Activated naive CD4-positive, alpha-beta T cell treated with anti-CD3 and anti-CD28 coated beads, Interleukin-2, amount 10 ng/mL, durations not matched to agents 7 days and 5 days (primary cell): ENCODE results near the gene PRPF8.

Source experiments
- CTCF ChIA-PET: fragments of 350-600 bp; sonication (Branson Sonifier 250); formaldehyde crosslinking; loops from one replicate; lab custom pipeline; 2021; ENCODE audit warnings: antibody characterized with exemption; lab: Charles Lee
- DNase-seq: peaks from one replicate; pipeline ENCODE4 v3.0.0-alpha.2; 2020
- H3K27ac Mint-ChIP-seq: one replicate; pipeline ENCODE4 v1.8.0; 2021; ENCODE audit warnings: mild to moderate bottlenecking, moderate library complexity, mixed read lengths
- H3K27me3 Mint-ChIP-seq: one replicate; pipeline ENCODE4 v1.8.0; 2021; ENCODE audit warnings: mild to moderate bottlenecking, mixed read lengths
- H3K36me3 Mint-ChIP-seq: one replicate; pipeline ENCODE4 v1.8.0; 2021; ENCODE audit warnings: mixed read lengths
- H3K4me1 Mint-ChIP-seq: one replicate; pipeline ENCODE4 v1.8.0; 2021; ENCODE audit warnings: mixed read lengths
- H3K4me3 Mint-ChIP-seq: one replicate; pipeline ENCODE4 v1.8.0; 2021; ENCODE audit warnings: mild to moderate bottlenecking, moderate library complexity, mixed read lengths
- H3K9me3 Mint-ChIP-seq: one replicate; pipeline ENCODE4 v1.8.0; 2021; ENCODE audit warnings: mixed read lengths

Gene PRPF8

GRCh38 chr17:1684378-1685189 lies at the start of gene PRPF8:
TSS of gene PRPF8 (minus strand) at chr17:1684867. CDS start at chr17:1684571, 296 bp downstream.
- no peaks in the 10 kb centered on the region for H3K9me3 Mint-ChIP-seq
- DNase-seq = peak; percentile 99
- CTCF ChIA-PET = interaction anchor here (0.8 to 2.5 kb wide), 3 partner anchors 15 to 37 kb away, joined by 3 to 15 read pairs (median 4); no protein-coding TSS in a partner anchor
- H3K27me3 Mint-ChIP-seq = peaks cover 4% of the 10 kb centered on the region
- peaks cover 49% of the 10 kb centered on the region for H3K36me3 Mint-ChIP-seq
- peak within 1 kb of the TSS; percentile 99 for H3K4me3 Mint-ChIP-seq
- H3K4me1 Mint-ChIP-seq = peaks cover 37% of the 10 kb centered on the region
- H3K27ac Mint-ChIP-seq = peak within 1 kb of the TSS; percentile 96

- no peak for DNase-seq
- H3K27ac Mint-ChIP-seq = no peak overlapping the region
- no peaks in the 10 kb centered on the region for H3K9me3 Mint-ChIP-seq
- no peak overlapping the region for H3K4me3 Mint-ChIP-seq
- H3K4me1 Mint-ChIP-seq = peaks cover 9% of the 10 kb centered on the region
- CTCF ChIA-PET = interaction anchor here (0.5 kb wide), 1 partner anchor 133 kb away, joined by 3 read pairs; no protein-coding TSS in a partner anchor
- H3K36me3 Mint-ChIP-seq = peaks cover 21% of the 10 kb centered on the region
- no peaks in the 10 kb centered on the region for H3K27me3 Mint-ChIP-seq
These were observed 49.1 kb upstream of the PRPF8 start for GRCh38 chr17:1733759-1734158.

GRCh38 chr17:1732833-1733321 lies 48.2 kb upstream of the PRPF8 start:
- Mint-ChIP-seq H3K9me3 (no peaks in the 10 kb centered on the region), H3K4me3 (no peak overlapping the region), H3K27me3 (no peaks in the 10 kb centered on the region), H3K36me3 (peaks cover 26% of the 10 kb centered on the region), H3K4me1 (peaks cover 16% of the 10 kb centered on the region), H3K27ac (no peak overlapping the region)
- DNase-seq = no peak
- CTCF ChIA-PET = interaction anchor here (1.4 kb wide), 1 partner anchor 11 kb away, joined by 4 read pairs; no protein-coding TSS in a partner anchor

GRCh38 chr17:1732241-1732832 lies 47.7 kb upstream of the PRPF8 start:
- H3K9me3 Mint-ChIP-seq = no peaks in the 10 kb centered on the region

GRCh38 chr17:1731194-1731506 lies 46.5 kb upstream of the PRPF8 start:
- no peak for DNase-seq
- Mint-ChIP-seq H3K27ac (no peak overlapping the region), H3K4me1 (peaks cover 16% of the 10 kb centered on the region), H3K9me3 (no peaks in the 10 kb centered on the region), H3K36me3 (peaks cover 24% of the 10 kb centered on the region), H3K4me3 (no peak overlapping the region), H3K27me3 (no peaks in the 10 kb centered on the region)
- CTCF ChIA-PET = no interaction called here

More at GRCh38 chr17:1732241-1732832, 47.7 kb upstream of the PRPF8 start:
- H3K4me3 Mint-ChIP-seq = no peak overlapping the region
- H3K27ac Mint-ChIP-seq = no peak overlapping the region
- no peaks in the 10 kb centered on the region for H3K27me3 Mint-ChIP-seq
- H3K36me3 Mint-ChIP-seq = peaks cover 26% of the 10 kb centered on the region
- no peak for DNase-seq
- peaks cover 16% of the 10 kb centered on the region for H3K4me1 Mint-ChIP-seq
- CTCF ChIA-PET = interaction anchor here (1.4 kb wide), 1 partner anchor 11 kb away, joined by 4 read pairs; no protein-coding TSS in a partner anchor

GRCh38 chr17:1730326-1731193 lies 45.9 kb upstream of the PRPF8 start:
- Mint-ChIP-seq H3K4me3 (no peak overlapping the region), H3K4me1 (peaks cover 20% of the 10 kb centered on the region), H3K27ac (no peak overlapping the region), H3K9me3 (no peaks in the 10 kb centered on the region), H3K27me3 (no peaks in the 10 kb centered on the region), H3K36me3 (peaks cover 26% of the 10 kb centered on the region)
- CTCF ChIA-PET = no interaction called here
- DNase-seq = no peak

- CTCF ChIA-PET = no interaction called here
- peaks cover 31% of the 10 kb centered on the region for H3K36me3 Mint-ChIP-seq
- no peak overlapping the region for H3K4me3 Mint-ChIP-seq
- peaks cover 25% of the 10 kb centered on the region for H3K4me1 Mint-ChIP-seq
- DNase-seq = no peak
- no peak overlapping the region for H3K27ac Mint-ChIP-seq
- H3K27me3 Mint-ChIP-seq = no peaks in the 10 kb centered on the region
- H3K9me3 Mint-ChIP-seq = no peaks in the 10 kb centered on the region
These were observed 45.3 kb upstream of the PRPF8 start for GRCh38 chr17:1729966-1730325.

- peak overlapping the region; percentile 12 for H3K4me3 Mint-ChIP-seq
These were observed 43.4 kb upstream of the PRPF8 start for GRCh38 chr17:1727876-1728630.

GRCh38 chr17:1727258-1727789 lies 42.7 kb upstream of the PRPF8 start:
- Mint-ChIP-seq H3K4me3 (no peak overlapping the region), H3K4me1 (peaks cover 45% of the 10 kb centered on the region), H3K27me3 (no peaks in the 10 kb centered on the region), H3K27ac (peak overlapping the region; percentile 37), H3K36me3 (peaks cover 23% of the 10 kb centered on the region), H3K9me3 (no peaks in the 10 kb centered on the region)
- CTCF ChIA-PET = no interaction called here
- DNase-seq = no peak

More at GRCh38 chr17:1727876-1728630, 43.4 kb upstream of the PRPF8 start:
- Mint-ChIP-seq H3K27me3 (no peaks in the 10 kb centered on the region), H3K9me3 (no peaks in the 10 kb centered on the region), H3K4me1 (peaks cover 38% of the 10 kb centered on the region), H3K27ac (no peak overlapping the region), H3K36me3 (peaks cover 25% of the 10 kb centered on the region)
- CTCF ChIA-PET = no interaction called here
- no peak for DNase-seq

- H3K27me3 Mint-ChIP-seq = no peaks in the 10 kb centered on the region
- H3K9me3 Mint-ChIP-seq = no peaks in the 10 kb centered on the region
- H3K27ac Mint-ChIP-seq = no peak overlapping the region
- CTCF ChIA-PET = no interaction called here
- H3K4me1 Mint-ChIP-seq = peaks cover 51% of the 10 kb centered on the region
- DNase-seq = no peak
- H3K4me3 Mint-ChIP-seq = peak overlapping the region; percentile 75
- H3K36me3 Mint-ChIP-seq = peaks cover 23% of the 10 kb centered on the region
These were observed 42.1 kb upstream of the PRPF8 start for GRCh38 chr17:1726626-1727257.

GRCh38 chr17:1725642-1726511 lies 41.2 kb upstream of the PRPF8 start:
- peaks cover 23% of the 10 kb centered on the region for H3K36me3 Mint-ChIP-seq
- peak overlapping the region; percentile 67 for H3K27ac Mint-ChIP-seq
- no peaks in the 10 kb centered on the region for H3K27me3 Mint-ChIP-seq
- peak overlapping the region; percentile 75 for H3K4me3 Mint-ChIP-seq
- H3K9me3 Mint-ChIP-seq = no peaks in the 10 kb centered on the region
- CTCF ChIA-PET = no interaction called here
- DNase-seq = no peak
- H3K4me1 Mint-ChIP-seq = peaks cover 58% of the 10 kb centered on the region

GRCh38 chr17:1724869-1725641 lies 40.4 kb upstream of the PRPF8 start:
- Mint-ChIP-seq H3K36me3 (peaks cover 20% of the 10 kb centered on the region), H3K27me3 (no peaks in the 10 kb centered on the region), H3K4me3 (peak overlapping the region; percentile 75), H3K9me3 (no peaks in the 10 kb centered on the region), H3K4me1 (peaks cover 64% of the 10 kb centered on the region), H3K27ac (peak overlapping the region; percentile 67)
- CTCF ChIA-PET = no interaction called here
- DNase-seq = peak; percentile 38
